Measurements from ENCODE around the gene NEK1.
"Not testable (repeated sequence)": the region's sequence is repeated elsewhere in the genome, so short reads cannot be mapped to it uniquely, and the experiment has no call there.

Gene NEK1

DNA sequence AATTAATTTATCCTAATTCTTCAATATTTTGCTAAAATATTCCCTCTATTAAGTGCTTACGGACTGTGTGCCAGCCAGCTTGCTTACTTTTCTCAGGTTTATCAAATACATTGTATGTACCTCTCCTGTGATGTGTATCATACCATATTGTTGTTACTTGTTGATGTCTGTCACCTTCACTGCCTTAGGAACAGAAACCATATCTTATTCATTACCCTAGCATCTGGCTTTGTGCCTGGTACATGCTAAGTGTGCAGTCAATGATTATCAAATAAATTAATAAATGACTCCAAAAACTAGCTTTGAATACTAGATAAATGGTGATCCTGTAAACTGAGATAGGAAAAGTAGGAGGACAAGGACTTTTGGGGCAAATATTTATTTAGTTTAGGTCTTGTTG is 14.9 kb upstream of the NEK1 start:
- no peak for DNase-seq

DNA sequence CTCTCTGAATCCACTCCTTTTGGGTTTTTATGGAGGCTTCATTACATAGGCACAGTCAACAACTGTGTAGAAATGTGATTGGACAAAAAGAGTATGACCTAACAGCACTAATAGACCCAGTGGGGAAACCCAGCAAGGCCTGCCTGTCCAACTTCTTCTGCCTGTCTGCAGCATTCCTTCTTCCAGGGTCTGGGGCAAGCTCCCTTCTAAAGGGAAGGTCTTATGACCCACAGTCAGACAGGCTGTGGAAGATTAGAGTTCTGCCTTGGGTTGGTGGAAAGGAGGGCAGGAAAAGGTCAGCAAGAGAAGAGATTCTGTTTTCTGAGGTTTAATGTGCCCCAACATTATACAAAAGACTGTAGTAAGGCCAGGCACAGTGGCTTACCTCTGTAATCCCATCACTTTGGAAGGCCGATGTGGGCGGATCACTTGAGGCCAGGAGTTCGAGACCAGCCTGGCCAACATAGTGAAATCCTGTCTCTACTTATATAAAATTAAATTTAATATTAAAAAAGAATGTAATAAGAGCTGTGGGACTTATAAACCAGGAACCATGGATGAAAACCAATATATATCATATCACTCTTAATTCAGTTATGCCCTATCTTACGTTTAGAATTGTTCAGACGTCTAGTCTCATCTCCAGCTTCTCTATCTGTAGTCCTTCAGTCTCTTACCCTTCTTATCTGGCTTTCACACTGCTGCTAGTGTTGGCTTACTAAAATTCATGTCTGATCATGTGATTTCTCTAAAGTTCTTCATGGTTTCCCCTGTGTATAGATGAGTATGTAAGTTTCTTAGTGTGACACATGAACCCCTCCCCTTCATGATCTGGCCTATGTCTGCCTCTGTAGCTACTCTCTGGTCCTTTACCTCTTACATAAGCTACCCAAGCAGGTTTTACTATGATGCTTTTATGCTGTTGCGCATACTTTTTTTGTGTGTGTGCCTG is 14.2 kb upstream of the NEK1 start:
- DNase-seq = no peak

GRCh38 chr4:169625886-169626285 is 13.5 kb upstream of the NEK1 start:
- DNase-seq = no peak

DNA sequence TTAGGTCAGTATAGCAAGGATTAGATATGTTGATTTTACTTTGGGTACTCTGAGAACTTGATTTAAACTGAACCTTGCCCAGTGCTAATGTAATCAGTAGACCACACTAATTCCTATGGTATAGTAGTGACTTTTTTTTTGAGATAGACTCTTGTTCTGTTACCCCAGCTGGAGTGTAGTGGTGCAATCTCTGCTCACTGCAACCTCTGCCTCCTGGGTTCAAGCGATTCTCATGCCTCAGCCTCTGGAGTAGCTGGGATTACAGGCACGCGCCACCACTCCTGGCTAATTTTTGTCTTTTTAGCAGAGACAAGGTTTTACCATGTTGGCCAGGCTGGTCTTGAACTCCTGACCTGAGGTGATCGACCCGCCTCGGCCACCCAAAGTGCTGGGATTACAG is 11.6 kb upstream of the NEK1 start:
- DNase-seq = not testable (repeated sequence)

DNA sequence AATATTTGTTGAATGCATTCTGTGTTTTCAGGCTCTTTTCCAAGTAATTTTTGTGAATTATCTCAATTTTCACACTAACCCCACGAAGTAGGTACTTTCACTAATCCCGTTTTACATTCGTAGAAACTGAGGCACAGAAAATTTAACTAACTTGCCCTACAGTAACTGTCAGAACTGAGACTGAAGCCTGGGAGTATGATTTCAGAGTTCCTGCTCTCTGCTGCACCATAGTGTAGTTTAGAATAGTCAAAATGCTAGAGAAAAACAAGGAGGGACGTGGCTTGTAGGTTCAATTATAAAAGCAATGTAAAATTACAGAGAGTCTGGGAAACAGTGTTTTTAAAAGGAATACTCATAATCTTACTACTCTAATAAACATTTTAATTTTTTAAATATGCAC is 10.2 kb upstream of the NEK1 start:
- DNase-seq = no peak

GRCh38 chr4:169621731-169622492 is 9.5 kb upstream of the NEK1 start:
- no peak for DNase-seq

- no peak for DNase-seq
These were observed 8.5 kb upstream of the NEK1 start for GRCh38 chr4:169620880-169621248.

GRCh38 chr4:169619958-169620879 is 7.8 kb upstream of the NEK1 start, which contains the start of gene CLCN3:
CLCN3 (plus strand) TSS chr4:169620578; CDS start chr4:169635929, 15,351 bp downstream.
- DNase-seq = peak; percentile 97

DNA sequence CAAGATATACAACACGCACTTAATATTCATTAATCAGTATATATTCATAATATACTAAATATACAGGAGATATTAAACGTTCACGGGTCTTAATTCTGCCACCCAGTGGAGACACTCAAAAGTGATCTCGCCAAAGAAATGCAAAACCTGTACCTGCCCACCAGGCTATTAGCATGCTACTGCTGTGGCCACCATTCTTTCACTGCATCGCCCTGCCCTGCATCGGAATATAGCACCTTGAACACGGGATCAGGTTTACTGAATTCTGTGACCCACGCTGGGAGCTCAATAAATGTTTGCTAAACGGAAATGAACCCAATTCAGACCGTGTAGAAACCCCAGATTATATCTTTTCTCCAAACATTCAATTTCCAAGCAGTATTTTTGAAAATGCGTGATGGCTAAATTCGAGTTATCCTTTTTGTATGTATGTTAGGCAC is 7.2 kb upstream of the NEK1 start:
- peak; percentile 15 for DNase-seq

- no peak for DNase-seq
These were observed 6.6 kb upstream of the NEK1 start for GRCh38 chr4:169618986-169619385.

DNA sequence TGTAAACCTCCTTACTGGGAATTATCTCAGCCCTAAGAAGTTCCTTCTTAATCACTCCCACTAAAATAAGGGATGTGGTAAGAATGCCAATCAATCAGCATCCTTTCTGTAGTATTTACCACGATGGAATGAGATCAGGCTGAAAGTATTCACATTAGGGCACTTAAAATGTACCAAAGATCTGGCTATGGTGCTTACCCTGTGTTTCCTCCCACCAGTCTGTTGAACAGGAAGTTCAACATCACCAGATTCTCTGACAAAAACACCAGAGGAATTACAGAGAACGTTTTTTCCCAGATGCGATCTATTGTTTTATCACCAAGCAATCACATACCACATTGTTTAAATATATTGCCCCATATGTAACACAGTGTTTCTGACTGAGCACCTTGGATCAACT is 5.9 kb upstream of the NEK1 start:
- DNase-seq = no peak

DNA sequence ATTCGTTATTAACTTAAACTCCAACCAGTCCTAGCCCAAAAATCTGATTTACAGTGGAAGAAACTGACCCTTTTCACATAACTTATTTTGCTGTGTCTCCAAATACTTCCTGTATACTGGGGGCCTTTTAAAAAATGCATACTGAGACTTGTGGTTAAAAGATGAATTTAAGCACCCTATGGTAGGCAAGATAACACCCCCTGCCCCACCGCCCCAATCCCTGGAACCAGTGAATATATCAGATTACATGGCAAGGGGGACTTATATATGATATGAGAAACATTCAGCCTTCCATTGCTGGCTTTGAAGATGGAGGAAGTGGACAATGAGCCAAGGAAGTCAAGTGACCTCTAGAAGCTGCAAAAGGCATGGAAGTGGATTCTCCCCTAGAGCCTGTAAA is 4.9 kb upstream of the NEK1 start:
- DNase-seq = no peak

DNA sequence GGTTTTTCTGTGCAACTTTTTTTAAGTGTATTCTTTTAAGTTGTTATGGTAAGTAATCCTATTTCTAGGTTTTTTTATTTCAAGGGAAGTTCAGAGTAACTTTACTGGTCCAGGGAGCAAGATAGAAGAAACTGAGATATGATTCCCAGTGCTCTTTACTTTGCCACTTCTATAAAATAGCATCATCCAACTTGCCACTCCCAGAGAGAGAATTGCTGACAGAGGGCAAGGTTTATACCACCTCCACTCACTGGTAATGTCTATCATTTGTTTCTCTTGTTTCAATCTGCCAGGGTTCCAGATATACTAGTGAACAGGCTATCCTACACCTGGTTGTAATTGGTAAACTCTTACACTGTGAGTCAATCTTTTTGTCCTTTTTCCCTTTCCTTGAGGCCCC is 4.5 kb upstream of the NEK1 start:
- no peak for DNase-seq

DNA sequence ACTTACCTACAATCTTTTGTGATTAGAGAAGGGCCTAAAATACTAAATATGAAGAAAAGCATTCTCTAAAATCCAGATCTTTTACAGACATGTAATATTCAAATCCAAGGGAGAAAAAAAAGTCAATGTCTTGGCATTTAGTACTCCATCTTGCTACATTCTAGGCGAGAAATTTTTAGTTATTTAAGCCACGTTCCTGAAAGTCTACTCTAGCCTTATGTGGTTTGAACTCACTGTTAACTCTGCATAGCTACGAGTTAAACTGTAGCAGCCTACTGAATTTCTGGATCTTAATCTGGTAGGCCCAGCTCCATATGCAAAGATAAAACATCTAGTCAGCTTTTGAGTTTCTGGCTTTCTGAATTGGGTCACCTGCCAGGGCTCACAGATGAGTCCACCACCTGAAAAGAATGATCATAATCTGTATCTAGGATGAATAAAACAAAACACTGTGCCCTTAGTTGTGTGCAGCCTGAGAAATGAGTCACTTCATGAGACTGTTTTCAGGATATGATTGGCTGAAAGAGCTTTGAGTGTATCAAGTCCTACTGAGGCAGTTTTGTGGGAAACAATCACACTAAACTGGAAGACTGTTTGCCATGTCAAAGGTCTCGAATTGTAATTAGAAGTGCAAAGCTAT is 3.2 kb upstream of the NEK1 start:
- DNase-seq = no peak

- peak; percentile 40 for DNase-seq
These were observed 782 bp upstream of the NEK1 start for GRCh38 chr4:169612871-169613859.

GRCh38 chr4:169611157-169611556 is 1.2 kb downstream of the NEK1 start:
- DNase-seq = no peak

GRCh38 chr4:169604903-169605331 is 7.5 kb downstream of the NEK1 start:
- no peak for DNase-seq

GRCh38 chr4:169604131-169604900 is 8.1 kb downstream of the NEK1 start:
- DNase-seq = no peak

- no peak for DNase-seq
These were observed 9.1 kb downstream of the NEK1 start for GRCh38 chr4:169603312-169603711.
